H9 (cell line): ENCODE data around the gene ZNF212. TPM values are rescaled to one million over a fixed set of nuclear protein-coding genes. Genes with fewer than 3 reads are reported as not detected.
A peak's percentile ranks its signal among the peaks of the same experiment; 100 is the strongest.

ENCODE experiments used
- DNase-seq: peaks from one replicate; pipeline ENCODE4 v3.0.0-alpha.2; 2017
- H2AFZ ChIP-seq: one replicate; pipeline ENCODE4 v1.6.1; 2013; ENCODE audit warnings: mild to moderate bottlenecking, low read length, control low read depth, moderate library complexity
- H2AK5ac ChIP-seq: 2 replicates; pipeline ENCODE4 v1.6.1; 2013; ENCODE audit warnings: low read length, control low read depth, mixed read lengths; ENCODE audit not compliant: insufficient read length
- H2BK120ac ChIP-seq: one replicate; pipeline ENCODE4 v1.6.1; 2013; ENCODE audit warnings: low read depth, mild to moderate bottlenecking, low read length, control low read depth, inconsistent platforms; ENCODE audit not compliant: poor library complexity, severe bottlenecking
- H2BK12ac ChIP-seq: 2 replicates; pipeline ENCODE4 v1.6.1; 2013; ENCODE audit warnings: low read length, control low read depth, mixed read lengths, low read depth; ENCODE audit not compliant: insufficient read length
- H2BK15ac ChIP-seq: 2 replicates; pipeline ENCODE4 v1.6.1; 2013; ENCODE audit warnings: low read depth, low read length, control low read depth
- H2BK20ac ChIP-seq: one replicate; pipeline ENCODE4 v1.6.1; 2013; ENCODE audit warnings: low read depth, mild to moderate bottlenecking, low read length, control low read depth, inconsistent platforms; ENCODE audit not compliant: poor library complexity, severe bottlenecking
- H2BK5ac ChIP-seq: 2 replicates; pipeline ENCODE4 v1.6.1; 2013; ENCODE audit warnings: low read length, control low read depth, mixed read lengths; ENCODE audit not compliant: insufficient read length
- H3K14ac ChIP-seq: 2 replicates; pipeline ENCODE4 v1.6.1; 2013; ENCODE audit warnings: low read length, control low read depth; ENCODE audit not compliant: insufficient read depth
- H3K18ac ChIP-seq: 2 replicates; pipeline ENCODE4 v1.6.1; 2013; ENCODE audit warnings: low read depth, mild to moderate bottlenecking, mixed read lengths, low read length, control low read depth; ENCODE audit not compliant: insufficient read length
- H3K23ac ChIP-seq: 2 replicates; pipeline ENCODE4 v1.6.1; 2013; ENCODE audit warnings: low read length, control low read depth, mixed read lengths, low read depth; ENCODE audit not compliant: insufficient read length
- H3K23me2 ChIP-seq: 2 replicates; pipeline ENCODE4 v1.6.1; 2013; ENCODE audit warnings: low read depth, mild to moderate bottlenecking, mixed read lengths, low read length, control low read depth; ENCODE audit not compliant: insufficient read length, poor library complexity, severe bottlenecking
- H3K27ac ChIP-seq: 2 replicates; pipeline ENCODE4 v1.5.1; 2013; ENCODE audit warnings: low read length, control low read depth, mixed read lengths, low read depth; ENCODE audit not compliant: insufficient read length
- H3K27me3 ChIP-seq: 2 replicates; pipeline ENCODE4 v1.6.1; 2013; ENCODE audit warnings: low read length, control low read depth, inconsistent platforms; ENCODE audit not compliant: insufficient read depth
- H3K4ac ChIP-seq: 2 replicates; pipeline ENCODE4 v1.6.1; 2013; ENCODE audit warnings: low read depth, mild to moderate bottlenecking, control low read depth, inconsistent platforms, low read length, moderate library complexity
- H3K4me1 ChIP-seq: 2 replicates; pipeline ENCODE4 v1.6.1; 2013; ENCODE audit warnings: low read length, control low read depth, inconsistent platforms; ENCODE audit not compliant: insufficient read depth
- H3K4me2 ChIP-seq: 2 replicates; pipeline ENCODE4 v1.6.1; 2013; ENCODE audit warnings: low read length, control low read depth, mixed read lengths; ENCODE audit not compliant: insufficient read length, insufficient read depth
- H3K56ac ChIP-seq: 2 replicates; pipeline ENCODE4 v1.6.1; 2013; ENCODE audit warnings: low read depth, mild to moderate bottlenecking, mixed read lengths, low read length, control low read depth; ENCODE audit not compliant: insufficient read length
- H3K79me1 ChIP-seq: 2 replicates; pipeline ENCODE4 v1.6.1; 2013; ENCODE audit warnings: low read depth, mild to moderate bottlenecking, moderate library complexity, low read length, control low read depth, inconsistent platforms; ENCODE audit not compliant: insufficient read depth, poor library complexity, severe bottlenecking
- H3K79me2 ChIP-seq: 2 replicates; pipeline ENCODE4 v1.6.1; 2013; ENCODE audit warnings: low read length, control low read depth, inconsistent platforms; ENCODE audit not compliant: insufficient read depth
- H3K9ac ChIP-seq: 2 replicates; pipeline ENCODE4 v1.6.1; 2013; ENCODE audit warnings: low read length, control low read depth, mixed read lengths; ENCODE audit not compliant: insufficient read length; ENCODE audit errors: extremely low read depth
- H3K9me3 ChIP-seq: one replicate; pipeline ENCODE4 v1.6.1; 2013; ENCODE audit warnings: low read depth, low read length, inconsistent platforms; ENCODE audit not compliant: control insufficient read depth
- H3T11ph ChIP-seq: one replicate; pipeline ENCODE4 v1.6.1; 2013; ENCODE audit warnings: mild to moderate bottlenecking, low read length, control low read depth, inconsistent platforms
- H4K20me1 ChIP-seq: one replicate; pipeline ENCODE4 v1.6.1; 2013; ENCODE audit not compliant: control insufficient read depth, insufficient read length, insufficient read depth
- H4K5ac ChIP-seq: 2 replicates; pipeline ENCODE4 v1.6.1; 2013; ENCODE audit warnings: low read depth, mild to moderate bottlenecking, mixed read lengths, low read length, control low read depth; ENCODE audit not compliant: insufficient read length
- H4K8ac ChIP-seq: replicated peaks from 2 replicates; pipeline ENCODE4 v1.6.1; 2013; ENCODE audit warnings: low read length, control low read depth, mixed read lengths, low read depth; ENCODE audit not compliant: insufficient read length
- H4K91ac ChIP-seq: 2 replicates; pipeline ENCODE4 v1.6.1; 2013; ENCODE audit warnings: low read depth, mild to moderate bottlenecking, moderate library complexity, mixed read lengths, low read length, control low read depth; ENCODE audit not compliant: insufficient read length
- H3K27ac Mint-ChIP-seq, 3 experiments: 2 replicates in 2 of 3; 3 replicates in 1 of 3; pipeline ENCODE4 v1.8.0; 2020 to 2021; ENCODE audit warnings: mixed read lengths in 3 of 3, mild to moderate bottlenecking in 1 of 3, moderate library complexity in 1 of 3
- H3K27me3 Mint-ChIP-seq: 2 replicates; pipeline ENCODE4 v1.8.0; 2021; ENCODE audit warnings: low read depth, mild to moderate bottlenecking, moderate library complexity, mixed read lengths
- H3K36me3 Mint-ChIP-seq, 3 experiments: 2 replicates in 2 of 3; 3 replicates in 1 of 3; pipeline ENCODE4 v1.8.0; 2020 to 2021; ENCODE audit warnings: low read depth in 3 of 3, mixed read lengths in 3 of 3; ENCODE audit not compliant: insufficient read depth in 1 of 3
- H3K4me1 Mint-ChIP-seq, 2 experiments: 2 replicates each; pipeline ENCODE4 v1.8.0; 2020; ENCODE audit warnings: mixed read lengths in 2 of 2
- H3K4me3 Mint-ChIP-seq, 2 experiments: 2 replicates in 1 of 2; 3 replicates in 1 of 2; pipeline ENCODE4 v1.8.0; 2020 to 2021; ENCODE audit warnings: mild to moderate bottlenecking in 2 of 2, mixed read lengths in 2 of 2, moderate library complexity in 1 of 2
- H3K9me3 Mint-ChIP-seq, 2 experiments: 2 replicates in 1 of 2; 3 replicates in 1 of 2; pipeline ENCODE4 v1.8.0; 2020; ENCODE audit warnings: mild to moderate bottlenecking in 2 of 2, mixed read lengths in 2 of 2, moderate library complexity in 1 of 2
- CTCF ChIP-seq: fragments of 200-600 bp; sonication (generic); conservative IDR thresholded peaks from 3 replicates; pipeline ENCODE4 v1.8.0; 2021; ENCODE audit warnings: antibody characterized with exemption, mild to moderate bottlenecking
- WGBS: extraction: QIAGEN DNeasy Blood & Tissue Kit; methylation state at CpG from one replicate; pipeline ENCODE4 v1.1.7; 2013; ENCODE audit warnings: missing lambda C conversion rate, low lambda C conversion rate, mixed read lengths; ENCODE audit not compliant: insufficient read length; ENCODE audit errors: extremely low coverage; 5-methylcytosine and 5-hydroxymethylcytosine counted together
- total RNA-seq: library from RNA; stranded (reverse); gene quantifications from 2 replicates; pipeline ENCODE4 v1.2.1, GENCODE V29; 2021

ZNF212 gene
- total RNA-seq, 1 experiment from 2014 or later = 21.1 TPM

- Histone ChIP-seq H3K27ac (no peak overlapping the region), H3K56ac (no peak overlapping the region), H3K27me3 (no peaks in the 10 kb centered on the region), H3K9ac (no peak overlapping the region), H3K23me2 (no peaks in the 10 kb centered on the region), H3K79me1 (no peaks in the 10 kb centered on the region), H2BK15ac (no peak overlapping the region), H2BK12ac (no peak overlapping the region), H3K23ac (no peak overlapping the region), H3K4me2 (no peak overlapping the region), H3K14ac (no peak overlapping the region), H2AK5ac (no peak overlapping the region), H2AFZ (no peak overlapping the region), H3K18ac (no peak overlapping the region), H3K4me1 (peaks cover 7% of the 10 kb centered on the region; the same call in 1 of the 2 replicates), H3K79me2 (no peaks in the 10 kb centered on the region), H4K5ac (no peak overlapping the region), H3K4ac (no peak overlapping the region), H2BK120ac (no peak overlapping the region), H2BK20ac (no peak overlapping the region), H3K9me3 (no peaks in the 10 kb centered on the region), H3T11ph (no peak overlapping the region), H4K91ac (no peak overlapping the region), H4K20me1 (peaks cover 3% of the 10 kb centered on the region), H4K8ac (no peak overlapping the region), H2BK5ac (no peak overlapping the region)
- DNase-seq = peak; percentile 80
- TF ChIP-seq CTCF = peak; percentile 85
- H3K27me3 Mint-ChIP-seq = no peaks in the 10 kb centered on the region
- no peaks in the 10 kb centered on the region for H3K9me3 Mint-ChIP-seq
- no peak overlapping the region for H3K4me3 Mint-ChIP-seq
- no CpG with 5 or more reads among the region's 7 CpGs for WGBS
- peaks cover 64 to 88% (median 82%) of the 10 kb centered on the region in 3 experiments for H3K36me3 Mint-ChIP-seq
- peaks cover 11 to 16% of the 10 kb centered on the region in 2 experiments for H3K4me1 Mint-ChIP-seq
- peak overlapping the region; percentile 52 to 80 (median 65); a peak in 5 of 7 replicates for H3K27ac Mint-ChIP-seq
Measured at GRCh38 chr7:149209518-149210269, 29.8 kb upstream of the ZNF212 start.
